GM21390 (cell line): ENCODE data around the gene NDUFV1.

Experiments
- ATAC-seq: cut with Tn5 transposase; IDR thresholded peaks from one replicate; pipeline ENCODE4 v1.9.1; 2021; ENCODE audit not compliant: unreplicated experiment

The NDUFV1 gene

DNA sequence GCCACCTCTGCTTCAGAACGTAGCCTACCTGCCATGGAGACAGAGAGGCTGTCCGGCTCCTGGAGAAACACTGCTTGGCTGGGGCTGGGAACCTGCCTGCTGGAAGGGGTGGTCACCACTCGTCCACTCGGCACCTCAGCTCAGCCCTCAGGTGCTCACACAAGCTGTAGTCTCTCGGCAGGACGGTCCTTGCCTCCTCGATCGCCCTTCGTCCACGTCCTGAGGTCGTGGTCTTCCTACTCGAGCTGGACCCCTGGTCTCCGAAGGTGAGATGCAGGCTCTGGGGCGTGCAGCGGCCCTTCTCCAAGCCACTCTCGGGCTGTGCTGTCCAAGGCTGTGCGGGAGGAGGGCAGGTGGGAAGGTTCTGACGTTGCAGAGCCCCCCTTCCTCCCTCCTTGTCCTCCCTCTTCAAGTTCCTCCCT lies 32.7 kb downstream of the NDUFV1 start, which contains the start of gene TBX10:
Gene TBX10 (minus strand): TSS at position 326 of the 422 bp plus-strand sequence. CDS start 291 bp downstream, at position 35.
- ATAC-seq = no peak

DNA sequence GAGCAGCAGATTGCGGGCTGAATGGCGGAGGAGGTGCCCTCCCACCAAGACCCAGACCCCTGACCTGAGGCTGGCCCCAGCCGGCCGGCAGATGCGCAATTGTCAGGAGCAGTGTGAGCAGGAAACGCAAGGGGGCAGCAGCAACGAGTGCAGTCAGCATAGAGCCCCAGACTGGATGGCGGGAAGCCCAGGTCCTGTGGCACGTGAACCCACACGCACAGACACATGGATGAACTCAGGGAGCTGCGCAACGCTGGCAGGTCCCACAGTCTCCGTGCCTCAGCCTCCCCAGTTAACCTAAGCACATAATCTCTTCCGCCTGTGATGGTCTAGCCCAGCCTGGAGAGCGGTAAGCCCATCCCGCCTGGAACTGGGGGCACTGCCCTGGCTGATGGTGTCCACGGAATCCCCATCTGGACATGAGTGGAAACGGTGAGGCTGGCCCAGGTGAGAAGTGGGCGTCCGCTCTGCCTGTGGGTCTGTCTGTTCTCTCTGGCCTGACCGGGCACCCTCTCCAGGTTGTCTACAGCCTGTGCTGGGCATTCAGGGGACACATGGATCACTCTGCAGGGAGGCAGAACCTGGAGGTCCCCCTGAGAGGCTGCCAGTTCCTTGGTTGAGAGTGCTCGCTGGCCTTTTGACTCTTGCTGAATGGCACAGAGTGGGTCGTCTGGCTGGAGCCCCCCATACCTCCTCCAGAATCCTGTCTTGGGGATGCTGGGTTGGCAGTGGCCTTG lies 33.5 kb downstream of the NDUFV1 start:
- no peak for ATAC-seq

DNA sequence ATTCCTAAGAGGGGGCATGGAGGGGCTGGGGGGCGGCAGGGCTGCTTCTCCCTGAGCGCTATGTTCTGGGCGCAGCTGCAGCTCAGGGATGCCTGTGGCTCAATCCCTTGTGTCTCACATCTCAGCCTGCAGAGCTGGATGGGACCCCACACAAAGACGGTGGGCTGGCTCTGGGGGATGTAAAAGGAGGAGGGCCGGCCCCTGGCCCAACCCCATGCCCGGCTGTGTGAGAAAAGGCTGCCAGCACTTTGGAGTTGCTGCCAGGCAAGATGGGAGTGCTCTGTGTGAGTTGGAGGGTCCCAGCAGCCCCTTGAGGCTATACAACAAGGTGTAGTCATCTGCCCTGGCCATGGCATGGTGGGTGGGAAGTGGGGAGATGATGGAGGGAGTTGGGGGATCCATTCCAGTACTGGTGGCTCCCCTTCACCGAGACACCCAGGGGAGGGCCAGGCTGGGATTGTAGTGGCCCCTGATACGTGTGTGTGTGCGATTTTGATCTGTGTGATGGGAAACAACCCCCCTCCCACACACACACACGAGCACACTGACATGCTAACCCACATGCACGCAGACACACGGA lies 34.1 kb downstream of the NDUFV1 start:
- no peak for ATAC-seq

DNA sequence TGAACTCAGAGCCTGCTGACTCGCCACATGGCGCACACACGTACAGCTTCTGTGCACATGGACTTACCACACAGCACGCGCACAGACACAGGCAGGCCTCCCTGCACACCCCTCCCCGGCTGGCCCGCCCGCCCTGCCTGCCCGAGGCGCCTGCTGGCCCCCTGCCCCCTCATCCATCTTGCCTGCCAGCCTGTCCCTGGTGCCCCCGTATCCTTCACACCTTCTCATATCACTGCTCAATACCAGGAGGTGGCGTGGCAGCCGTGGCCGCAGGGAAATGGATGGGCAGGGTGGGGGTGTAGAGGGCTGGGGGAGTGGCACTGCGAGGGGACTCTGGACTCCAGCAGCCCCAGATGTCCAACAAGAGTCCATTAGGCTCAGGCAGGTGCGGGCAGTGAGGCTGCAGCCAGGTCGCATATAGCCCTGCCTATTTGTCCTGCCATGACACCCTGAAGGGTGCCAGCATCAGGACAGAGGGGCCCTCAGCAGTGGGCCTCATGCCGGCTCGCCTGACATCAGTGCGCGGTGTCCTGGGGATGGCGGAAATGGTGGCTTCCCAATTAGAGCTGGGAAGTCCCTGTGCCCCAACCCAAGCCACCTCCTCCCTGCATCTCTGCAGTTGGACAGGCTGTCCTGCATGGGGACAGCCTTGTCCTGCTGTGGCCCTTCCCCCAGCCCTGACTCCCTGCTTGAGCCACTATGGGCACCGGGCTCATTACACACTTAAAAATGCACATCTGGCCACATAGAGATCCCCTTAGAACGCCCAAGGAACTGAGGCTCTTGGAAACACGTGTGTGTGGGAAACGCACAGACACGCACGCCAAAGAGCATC lies 34.8 kb downstream of the NDUFV1 start:
- no peak for ATAC-seq

DNA sequence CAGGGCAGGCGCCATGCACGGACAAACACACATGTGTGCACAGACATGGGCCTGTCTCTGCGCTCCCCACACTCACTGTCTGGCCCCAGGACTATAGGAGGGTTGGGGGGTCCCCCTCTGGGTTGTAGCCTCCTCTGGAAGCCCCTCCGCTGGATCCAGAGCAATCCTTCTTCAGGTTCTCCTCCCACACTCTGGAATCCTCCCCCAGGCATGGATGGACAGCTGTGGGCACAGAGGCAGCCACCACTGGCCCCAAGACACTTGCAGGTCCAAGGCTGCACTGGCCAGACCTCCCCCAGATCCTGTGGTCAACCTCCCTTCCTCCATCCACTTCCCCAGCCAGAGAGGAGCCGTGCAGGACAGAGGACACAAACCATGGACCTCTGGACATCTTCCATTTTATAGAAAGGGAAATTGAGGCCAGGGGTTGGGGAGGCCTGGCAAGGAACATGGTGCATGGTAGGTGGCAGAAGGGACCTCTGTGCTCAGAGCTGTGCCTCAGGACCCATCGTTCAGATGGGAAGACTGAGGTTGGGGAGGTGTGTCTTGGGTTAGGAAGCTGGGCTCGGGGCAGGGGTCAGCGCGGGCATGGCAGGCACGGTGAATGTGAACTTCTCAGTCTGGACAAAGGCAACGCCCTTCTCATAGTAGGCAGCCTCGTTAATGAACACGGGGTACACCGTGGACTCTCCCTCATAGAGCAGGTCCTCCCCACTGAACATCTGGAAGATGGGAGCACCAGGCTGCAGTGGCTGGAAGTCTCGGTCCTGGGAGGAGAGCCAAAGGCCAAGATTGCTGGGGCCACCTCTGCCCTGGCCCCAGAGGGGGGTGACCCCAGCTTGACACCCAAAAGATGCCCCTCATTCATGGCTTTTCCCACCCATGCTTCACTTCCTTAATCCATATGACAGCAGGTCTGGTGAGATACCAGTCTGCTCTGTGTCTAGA lies 35.7 kb downstream of the NDUFV1 start:
- ATAC-seq = no peak

DNA sequence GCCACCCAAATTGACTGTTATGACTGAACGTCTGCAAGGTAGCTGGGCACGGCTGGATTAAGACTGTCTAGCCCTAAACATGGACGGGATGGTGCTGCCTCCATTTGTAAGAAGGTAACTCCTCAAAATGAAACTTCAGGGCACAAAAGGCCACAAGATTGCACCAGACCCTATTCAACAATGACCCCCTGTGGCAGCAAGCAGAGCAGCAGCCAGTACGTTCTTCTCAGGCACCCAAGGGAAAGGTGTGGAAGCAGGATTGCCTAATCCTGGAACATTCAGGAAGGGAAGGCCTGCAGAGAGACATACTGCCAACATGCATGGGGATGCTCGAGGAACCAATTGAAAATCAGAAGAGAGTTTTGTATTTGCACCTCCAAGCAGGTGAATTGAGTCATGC lies 37.3 kb downstream of the NDUFV1 start:
- ATAC-seq = no peak

DNA sequence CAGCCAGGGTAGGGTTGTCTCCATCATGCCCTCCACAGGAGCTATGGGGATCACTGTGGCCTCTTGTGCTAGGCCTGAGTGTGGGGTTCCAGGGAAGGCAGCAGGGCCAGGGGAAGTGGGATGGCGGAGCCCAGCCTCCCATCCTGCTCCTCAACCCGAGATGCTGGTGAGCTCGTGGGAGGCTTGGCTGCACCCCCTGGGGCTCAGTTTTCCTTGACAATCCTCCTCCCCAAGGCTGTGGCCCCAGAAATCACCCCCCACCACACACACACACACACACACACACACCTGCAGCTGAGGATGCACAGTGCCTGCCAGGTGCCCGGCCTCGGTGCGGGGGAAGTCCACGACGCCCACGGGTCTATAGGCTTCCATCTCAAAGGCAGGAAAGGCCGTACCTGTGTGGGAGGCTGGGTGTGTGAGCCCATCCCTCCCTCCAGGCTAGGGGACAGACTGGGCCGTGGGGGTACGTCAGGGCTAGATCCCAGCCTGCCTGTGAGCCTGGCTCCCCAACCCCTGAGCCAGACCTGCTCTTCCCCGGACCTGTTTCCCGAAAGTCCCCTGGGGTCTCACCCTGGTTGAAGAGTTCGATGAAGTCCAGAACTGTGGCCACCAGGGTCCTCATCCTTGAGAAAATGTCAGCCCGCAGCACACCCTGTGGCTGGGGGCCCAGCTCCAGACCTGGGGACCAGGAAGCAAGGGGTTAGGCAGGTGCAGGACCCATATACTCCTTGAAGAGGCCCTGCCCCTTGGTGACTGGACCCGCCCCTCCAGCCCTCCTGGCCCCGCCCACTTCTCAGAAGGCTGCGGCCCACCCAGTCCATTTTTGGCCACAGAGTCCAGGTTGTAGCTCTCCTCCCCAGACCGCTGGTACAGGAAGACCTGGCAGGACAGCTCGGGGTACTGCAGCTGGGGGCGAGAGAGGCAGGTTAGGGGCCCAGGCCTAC lies 38.0 kb downstream of the NDUFV1 start:
- no peak for ATAC-seq

DNA sequence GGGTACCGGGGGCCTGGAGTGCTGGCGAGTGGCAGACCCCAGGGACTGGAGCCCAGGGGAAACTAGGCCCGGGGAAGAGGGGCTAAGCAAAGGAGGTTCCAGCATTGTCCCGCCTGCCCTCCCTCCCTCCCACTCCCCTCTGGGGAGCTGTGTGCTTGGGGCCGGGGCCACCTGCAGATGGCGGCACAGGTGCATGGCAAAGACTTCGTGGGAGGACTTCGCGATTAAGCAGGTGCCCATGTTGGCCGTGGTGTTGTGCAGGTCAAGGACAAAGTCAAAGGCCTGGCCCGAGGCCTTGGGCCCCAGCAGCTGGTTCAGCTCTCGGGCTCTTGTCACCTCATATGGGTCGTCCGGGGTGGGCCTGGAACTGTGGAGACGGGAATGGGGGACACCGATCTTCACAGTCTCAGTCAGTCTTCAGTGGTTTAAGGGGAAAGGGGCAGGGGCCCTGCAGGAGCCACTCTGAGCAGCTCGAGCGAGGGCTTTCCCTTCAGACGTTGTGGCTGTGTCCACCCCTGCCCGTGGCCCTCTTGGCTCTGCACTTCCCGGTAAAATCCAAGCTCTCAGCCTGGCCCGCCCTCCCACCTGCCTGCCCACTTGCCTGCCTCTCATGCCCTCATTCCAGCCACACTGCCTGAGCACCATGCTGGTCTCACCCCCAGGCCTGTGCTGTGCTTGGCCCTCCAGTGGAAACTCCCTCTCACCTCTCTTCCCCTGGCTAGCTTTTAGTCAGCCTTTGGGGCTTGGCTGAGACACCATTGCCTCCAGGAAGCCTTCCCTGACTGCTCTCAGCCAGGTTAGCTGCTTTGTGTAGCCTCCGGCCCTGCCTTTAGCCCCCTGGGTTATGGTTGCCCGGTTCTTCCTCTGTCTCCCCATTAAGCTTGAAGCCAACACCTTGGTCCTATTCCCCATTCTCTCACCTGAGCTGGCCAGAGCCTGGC lies 39.1 kb downstream of the NDUFV1 start:
- ATAC-seq = no peak

DNA sequence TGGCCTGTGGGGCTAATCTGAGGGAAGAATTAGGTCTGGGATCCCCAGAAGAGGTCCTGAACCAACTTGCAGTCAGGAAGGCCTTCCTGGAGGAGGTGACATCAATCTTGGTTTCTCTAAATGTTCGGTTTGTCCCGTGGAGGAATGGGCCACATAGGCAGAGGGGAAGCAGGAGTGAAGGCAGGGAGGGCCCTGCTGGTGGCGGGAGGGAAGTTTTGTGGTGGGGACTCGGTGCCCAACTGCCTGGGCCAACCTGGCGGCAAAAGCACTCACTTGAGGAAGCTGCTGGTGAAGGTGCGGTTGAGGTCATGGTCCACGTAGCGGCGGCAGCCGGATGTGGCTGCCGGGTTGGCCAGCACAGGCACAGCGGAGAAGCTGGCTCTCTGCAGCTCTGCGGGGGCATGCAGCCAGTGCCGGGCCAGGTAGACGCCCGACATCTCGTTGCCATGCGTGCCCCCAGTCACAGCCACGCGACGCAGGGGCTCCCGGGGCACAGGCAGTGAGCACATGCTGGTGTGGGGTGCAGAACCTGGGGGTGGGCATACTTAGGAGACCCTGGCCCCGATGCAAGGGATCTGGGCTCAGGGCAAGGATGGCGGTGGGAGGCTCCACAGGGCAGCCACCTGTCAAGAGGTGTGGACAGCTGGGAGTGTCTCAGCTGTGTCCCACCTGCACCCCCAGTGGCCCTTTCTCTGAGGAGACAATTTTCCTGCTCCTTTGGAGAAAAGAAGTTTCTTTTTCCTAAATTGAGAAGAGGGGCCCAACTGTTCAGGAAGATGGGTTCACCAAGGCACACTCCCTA lies 40.0 kb downstream of the NDUFV1 start:
- ATAC-seq = no peak

DNA sequence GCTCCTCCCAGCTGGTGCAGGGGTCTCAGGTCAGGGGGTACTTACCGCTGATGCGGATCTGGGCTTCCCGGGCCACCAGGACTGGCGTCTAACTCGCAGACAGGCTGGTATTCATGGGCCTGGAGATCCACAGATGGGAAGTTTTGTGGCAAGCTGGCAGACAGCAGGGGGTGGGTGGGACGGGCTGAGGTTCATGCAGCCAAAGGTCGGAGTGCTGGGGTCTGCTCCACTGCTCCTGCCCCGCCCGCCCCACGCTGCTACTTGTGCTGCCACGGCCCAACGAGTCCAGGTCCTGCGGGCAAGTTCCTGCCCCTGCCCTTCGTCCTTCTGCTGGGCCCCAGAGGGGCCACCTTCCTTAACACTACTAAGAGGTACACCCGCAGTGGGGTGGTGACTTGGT lies 40.7 kb downstream of the NDUFV1 start:
- ATAC-seq = no peak

DNA sequence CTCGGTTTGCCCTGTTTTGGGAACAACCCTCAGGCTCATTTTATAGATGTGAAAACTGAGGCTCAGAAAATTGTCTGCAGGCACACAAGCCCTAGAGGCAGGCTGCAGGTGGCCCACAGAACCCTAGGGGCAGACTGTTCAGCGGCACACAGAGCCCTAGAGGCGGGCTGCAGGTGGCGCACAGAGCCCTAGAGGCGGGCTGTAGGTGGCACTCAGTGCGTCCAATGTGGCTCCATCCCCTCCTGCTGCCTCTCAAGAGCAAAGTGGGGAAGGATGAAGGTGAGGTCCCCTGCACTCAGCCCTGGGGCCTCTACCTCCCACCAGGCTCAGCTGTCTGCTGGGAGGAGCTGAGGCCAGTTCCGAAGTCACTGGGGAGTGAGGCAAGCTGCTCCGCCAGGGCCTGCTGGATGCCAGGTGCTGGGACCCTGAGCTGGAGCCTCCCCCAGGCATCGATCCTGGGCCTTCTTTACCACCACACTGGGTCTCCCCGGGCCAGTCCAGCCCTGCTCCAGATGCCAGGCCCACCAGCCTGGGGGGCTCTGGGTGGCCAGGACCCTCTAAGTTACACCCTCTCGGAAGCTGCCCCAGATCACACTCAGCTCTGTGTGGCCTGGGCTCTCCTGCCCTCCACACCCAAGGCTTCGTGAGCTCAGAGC lies 41.5 kb downstream of the NDUFV1 start:
- peak; percentile 60 for ATAC-seq

DNA sequence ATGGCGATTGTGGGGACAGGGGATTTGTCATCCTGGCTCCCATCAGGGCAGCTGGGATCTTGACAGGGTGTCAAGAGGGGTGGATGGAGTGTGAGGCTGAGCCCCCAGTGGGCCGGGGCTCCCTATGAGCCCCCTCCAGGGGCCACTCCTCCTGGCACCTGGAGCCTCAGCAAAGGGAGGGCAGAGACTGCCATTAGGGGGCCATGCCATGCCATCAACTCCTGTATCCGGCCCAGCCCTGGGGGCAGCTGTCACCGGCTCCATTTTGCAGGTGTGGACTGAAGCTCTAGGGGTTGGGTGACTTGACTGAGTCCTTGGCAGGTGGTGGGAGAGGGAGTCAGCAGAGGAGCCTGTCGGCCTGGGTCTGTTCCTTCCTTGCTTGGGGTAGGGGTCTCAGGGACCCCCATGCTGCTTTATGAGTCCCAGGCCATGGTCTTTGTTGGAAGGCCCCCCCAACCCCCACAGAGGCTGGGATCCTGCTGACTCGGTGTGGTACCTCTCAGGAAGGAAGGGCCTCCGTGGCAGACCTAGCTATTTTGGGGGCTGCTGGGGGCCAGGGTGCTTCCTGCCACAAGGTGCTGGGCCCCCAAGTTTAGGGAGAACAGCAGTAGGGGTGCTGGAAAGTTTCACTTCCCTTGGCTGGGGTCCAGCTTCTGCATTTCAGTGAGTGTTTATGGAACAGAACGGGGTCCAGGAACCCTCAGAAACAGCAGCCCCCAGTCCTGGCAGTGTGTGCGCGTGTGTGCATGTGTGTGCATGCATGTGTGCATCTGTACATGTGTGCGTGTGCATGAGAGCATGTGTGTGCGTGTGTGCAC lies 42.3 kb downstream of the NDUFV1 start:
- ATAC-seq = no peak

DNA sequence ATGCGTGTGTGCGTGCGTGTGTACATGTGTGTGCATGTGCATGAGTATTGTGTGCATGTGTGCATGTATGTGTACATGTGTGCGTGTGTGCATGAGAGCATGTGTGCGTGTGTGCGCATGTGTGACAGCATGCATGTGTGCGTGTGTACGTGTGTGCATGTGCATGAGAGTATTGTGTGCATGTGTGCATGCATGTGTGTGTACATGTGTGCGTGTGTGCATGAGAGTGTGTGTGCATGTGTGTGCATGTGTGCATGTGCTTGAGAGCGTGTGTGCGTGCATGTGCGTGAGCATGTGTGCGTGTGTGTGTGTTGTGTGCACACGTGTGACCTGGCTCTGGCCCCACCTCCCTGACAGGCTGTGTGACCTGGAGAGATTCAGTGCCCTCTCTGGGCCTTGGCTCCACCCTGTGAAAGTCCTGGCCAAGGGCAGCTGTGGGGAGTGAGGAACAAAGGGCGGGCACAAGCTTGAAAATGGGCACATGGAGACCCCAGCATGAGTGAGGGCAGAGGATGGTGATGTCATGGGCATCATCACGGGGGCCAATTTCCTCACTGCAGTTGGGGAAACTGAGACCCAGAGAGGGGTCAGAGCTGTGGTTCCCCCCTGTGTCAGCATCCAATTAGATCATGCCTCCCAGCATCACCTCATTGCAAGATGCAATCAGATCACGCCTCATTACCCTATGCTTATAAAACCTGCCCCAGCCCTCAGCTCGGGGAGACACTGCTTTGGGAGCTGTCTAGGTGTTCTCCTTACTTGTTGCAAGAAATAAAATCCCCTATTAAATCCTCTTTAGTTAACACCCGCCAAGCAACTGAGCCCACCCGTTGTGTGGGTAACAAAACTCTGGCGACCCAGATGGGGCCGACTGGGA lies 43.1 kb downstream of the NDUFV1 start:
- no peak for ATAC-seq

DNA sequence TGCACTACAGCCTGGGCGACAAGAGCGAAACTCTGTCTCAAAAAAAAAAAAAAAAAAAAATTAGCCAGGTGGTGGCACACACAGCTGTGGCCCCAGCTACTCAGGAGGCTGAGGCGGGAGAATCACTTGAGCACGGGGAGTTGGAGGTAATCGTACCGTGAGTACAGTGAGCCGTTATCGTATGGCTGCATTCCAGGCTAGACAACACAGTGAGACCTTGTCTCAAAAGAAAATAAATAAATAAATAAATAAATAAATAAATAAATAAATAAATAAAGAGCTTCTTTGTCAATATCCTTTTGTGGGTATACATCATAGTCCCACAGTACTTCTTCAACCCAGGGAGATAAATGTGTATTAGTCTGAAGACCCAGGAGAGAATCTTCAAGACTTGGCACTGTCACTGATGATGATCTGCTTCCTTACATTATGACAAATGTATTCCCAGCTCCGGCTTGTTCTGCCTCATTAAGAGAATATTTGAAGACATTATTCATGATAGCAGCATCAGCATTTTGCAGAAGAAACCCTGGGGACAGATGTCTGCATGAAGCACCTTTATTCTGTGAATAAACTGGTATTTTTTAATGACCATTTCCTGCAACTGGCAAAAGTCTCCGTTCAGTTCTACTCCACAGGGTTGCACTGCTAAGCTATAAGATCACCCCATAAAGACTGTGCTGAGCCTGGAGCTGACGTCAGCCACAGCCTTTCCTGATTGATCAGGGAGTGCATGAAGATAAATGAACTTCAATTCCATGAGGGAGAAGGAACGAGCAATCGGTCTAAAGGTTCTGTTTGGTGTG lies 45.4 kb downstream of the NDUFV1 start:
- ATAC-seq = no peak
